Panc1 (cell line): Measurements from ENCODE around the gene TMEM164.

Experiments used
- CTCF ChIP-seq: fragments of 450-650 bp; IDR thresholded peaks from 2 replicates; pipeline ENCODE4 v1.5.1; 2017; ENCODE audit warnings: mild to moderate bottlenecking
- POLR2AphosphoS5 ChIP-seq: IDR thresholded peaks from 2 replicates; pipeline ENCODE4 v1.6.1; 2012; ENCODE audit warnings: mild to moderate bottlenecking, low read depth, low read length, moderate library complexity
- REST ChIP-seq, 2 experiments: IDR thresholded peaks; 2 replicates each; pipeline ENCODE4 v1.6.1; 2011 to 2012; ENCODE audit warnings: low read depth in 2 of 2, control low read depth in 1 of 2, low read length in 1 of 2, mild to moderate bottlenecking in 1 of 2, moderate library complexity in 1 of 2; ENCODE audit not compliant: insufficient read depth in 1 of 2

- TF ChIP-seq CTCF (no peak), REST (IDR thresholded peaks at IDR 0.05; ENCODE audit: insufficient read depth in 1 of 2, low read depth in 2 of 2, low read length in 1 of 2) (no peak), POLR2AphosphoS5 (no peak)
Measured at GRCh38 chrX:110050901-110051300, 48.0 kb downstream of the TMEM164 start.
